ENCODE results near the gene CEP76. TPM values are rescaled to one million over a fixed set of nuclear protein-coding genes. Genes with fewer than 3 reads are reported as not detected.
"Not testable (repeated sequence)": the region's sequence is repeated elsewhere in the genome, so short reads cannot be mapped to it uniquely, and the experiment has no call there.

The CEP76 gene
- total RNA-seq, 1 donor from 2014 or later: 3.7 TPM

DNA sequence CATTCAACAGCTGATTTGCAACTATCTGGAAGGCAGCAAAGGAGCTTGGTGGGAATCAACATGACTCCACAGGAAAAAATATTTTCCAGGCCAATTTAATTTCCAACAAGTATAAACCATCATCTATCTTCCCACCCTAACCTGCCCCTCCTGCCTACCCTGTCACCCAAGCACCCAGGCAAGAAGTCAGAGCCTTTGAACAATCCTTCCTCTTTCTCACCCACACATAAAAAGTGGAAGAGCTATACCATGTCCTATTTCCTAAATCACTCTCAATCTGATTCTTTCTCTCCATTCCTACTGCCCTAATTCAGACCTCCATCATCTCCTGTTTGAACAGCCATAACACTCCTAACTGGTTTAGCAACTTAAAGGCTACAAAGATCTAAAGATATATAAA, 57.3 kb downstream of the CEP76 start:
- DNase-seq (ENCODE audit: low spot score): no peak

DNA sequence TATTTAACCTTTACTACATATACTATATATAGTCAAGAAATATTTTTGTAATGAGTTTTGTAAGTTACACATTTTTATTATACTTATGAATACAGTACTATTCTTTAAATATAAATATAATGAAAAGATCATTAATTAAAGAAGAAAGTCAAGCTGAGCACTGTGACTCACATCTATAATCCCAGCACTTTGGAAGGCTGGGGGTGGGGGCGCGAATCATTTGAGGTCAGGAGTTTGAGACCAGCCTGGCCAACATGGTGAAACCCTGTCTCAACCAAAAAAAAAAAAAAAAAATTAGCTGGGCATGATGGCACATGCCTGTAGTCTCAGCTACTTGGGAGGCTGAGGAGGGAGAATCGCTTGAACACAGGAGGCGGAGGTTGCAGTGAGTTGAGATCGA, 58.8 kb downstream of the CEP76 start:
- DNase-seq (ENCODE audit: low spot score): not testable (repeated sequence)

DNA sequence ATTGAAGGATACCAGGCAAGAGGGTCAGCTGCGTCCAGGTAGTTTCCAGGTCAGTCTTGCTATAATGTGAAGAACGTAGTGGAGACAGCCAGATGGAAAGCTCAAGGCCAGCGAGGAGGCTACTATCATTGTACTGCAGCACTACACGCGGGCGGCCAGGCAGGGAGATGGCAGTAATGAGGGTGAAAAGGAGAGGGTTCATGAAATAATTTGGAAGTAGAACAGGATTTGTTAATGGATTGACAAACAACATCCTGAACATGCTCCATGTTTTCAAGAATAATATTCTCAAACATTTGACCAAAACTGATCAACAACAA, 61.7 kb downstream of the CEP76 start:
- no peak for DNase-seq (ENCODE audit: low spot score)

- no peak for DNase-seq (ENCODE audit: low spot score)
These were observed 62.3 kb downstream of the CEP76 start for GRCh38 chr18:12639990-12640880.

DNA sequence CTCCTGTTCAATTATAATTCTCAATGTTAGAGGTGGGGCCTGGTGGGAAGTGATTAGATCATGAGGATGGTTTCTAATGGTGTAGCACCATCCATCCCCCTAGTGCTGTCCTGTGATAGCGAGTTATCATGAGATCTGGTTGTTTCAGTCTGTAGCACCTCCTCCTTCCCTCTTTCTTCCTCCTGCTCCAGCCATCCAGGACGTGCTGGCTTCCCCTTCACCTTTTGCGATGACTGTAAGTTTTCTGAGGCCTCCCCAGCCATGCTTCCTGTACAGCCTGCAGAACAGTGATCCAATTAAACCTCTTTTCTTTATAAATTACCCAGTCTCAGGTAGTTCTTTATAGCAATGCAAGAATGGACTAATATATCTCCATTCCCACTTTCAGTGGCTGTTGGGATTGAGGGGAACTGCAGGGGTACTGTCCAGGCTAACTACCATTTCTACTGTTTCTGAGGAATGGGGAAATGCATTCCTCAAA, 63.8 kb downstream of the CEP76 start:
- no peak for DNase-seq (ENCODE audit: low spot score)

DNA sequence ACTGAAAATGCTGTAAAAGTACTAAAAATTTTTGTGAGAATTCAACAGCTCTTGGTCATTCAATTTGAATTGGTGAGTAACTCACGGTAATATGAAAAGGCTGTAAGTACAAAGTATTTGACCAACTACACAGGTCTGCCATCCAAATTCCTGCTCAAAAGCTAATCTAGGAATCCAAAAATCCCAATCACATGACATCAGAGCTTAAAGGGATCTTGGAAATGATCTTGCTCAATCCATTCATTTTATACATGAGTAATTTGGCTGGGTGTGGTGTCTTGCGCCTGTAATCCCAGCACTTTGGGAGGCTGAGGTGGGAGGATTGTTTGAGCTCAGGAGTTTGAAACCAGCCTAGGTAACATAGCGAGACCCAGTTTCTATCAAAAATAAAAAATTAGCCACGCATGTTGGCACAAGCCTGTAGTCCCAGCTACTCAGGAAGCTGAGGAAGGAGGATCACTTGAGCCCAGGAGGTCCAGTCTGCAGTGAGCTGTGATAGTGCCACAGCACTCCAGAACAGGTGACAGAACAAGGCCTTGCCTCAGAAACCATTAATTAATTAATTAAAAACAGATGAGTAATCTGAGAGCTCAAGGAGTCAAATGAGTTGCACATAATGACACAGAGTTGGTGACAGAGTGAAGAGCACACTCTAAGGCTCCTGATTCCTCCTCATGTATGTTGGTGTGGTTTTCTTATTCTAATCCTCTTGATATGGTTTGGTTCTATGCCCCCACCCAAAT, 64.5 kb downstream of the CEP76 start:
- no peak for DNase-seq (ENCODE audit: low spot score)

- DNase-seq (ENCODE audit: low spot score): no peak
These were observed 65.1 kb downstream of the CEP76 start for GRCh38 chr18:12637393-12637792.

- no peak for DNase-seq (ENCODE audit: low spot score)
These were observed 70.6 kb downstream of the CEP76 start for GRCh38 chr18:12631831-12632477.

GRCh38 chr18:12630136-12630535, 72.4 kb downstream of the CEP76 start:
- no peak for DNase-seq (ENCODE audit: low spot score)

- no peak for DNase-seq (ENCODE audit: low spot score)
These were observed 73.5 kb downstream of the CEP76 start for GRCh38 chr18:12628706-12629702.

- DNase-seq (ENCODE audit: low spot score): not testable (repeated sequence)
These were observed 75.3 kb downstream of the CEP76 start for GRCh38 chr18:12627199-12627598.

DNA sequence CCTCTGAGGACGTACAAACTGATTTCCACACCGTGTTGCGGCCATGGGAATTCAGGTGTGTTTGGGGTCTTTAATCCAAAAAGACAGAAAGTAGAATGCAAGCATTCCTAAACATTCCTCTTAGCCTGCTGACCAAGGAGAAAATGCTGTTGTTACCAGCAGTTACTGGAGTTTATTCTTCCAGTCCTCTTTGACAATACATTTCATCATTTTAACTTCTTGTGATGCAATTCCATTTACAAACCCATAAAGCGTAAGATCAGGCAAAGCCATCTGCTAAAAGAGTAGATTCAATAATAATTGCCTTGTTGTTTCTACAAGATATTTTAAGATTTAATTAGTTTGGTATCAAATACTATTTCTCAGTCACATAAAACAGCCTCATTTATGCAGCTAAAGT, 77.3 kb downstream of the CEP76 start:
- DNase-seq (ENCODE audit: low spot score): no peak

Other genes starting within 250 kb of the CEP76 start
- gene SPIRE1, start 44.6 kb downstream of the CEP76 start, total RNA-seq: 17.8 TPM
- gene PSMG2, start 319 bp upstream of the CEP76 start, total RNA-seq: 61.5 TPM
- 31.0 TPM for gene PTPN2, start 181.5 kb upstream of the CEP76 start, total RNA-seq
- 25.5 TPM for gene SEH1L, start 245.3 kb upstream of the CEP76 start, total RNA-seq